K562 (cell line): Measurements from ENCODE around the gene RPUSD1. TPM values are rescaled to one million over a fixed set of nuclear protein-coding genes. Genes with fewer than 3 reads are reported as not detected.

Experiments
- ATAC-seq: fragments of 200-7000 bp; cut with Tn5 transposase; 3 replicates; pipeline ENCODE4 v1.9.1; 2020; ENCODE audit warnings: moderate library complexity
- BruUV-seq: library from RNA; stranded (reverse); fragments of 400-500 nt; replicated peaks from 2 replicates; lab custom pipeline; 2021; lab: Mats Ljungman, UMichigan
- CTCF ChIA-PET: fragments of 300-600 bp; formaldehyde crosslinking; extraction: SDS; loops from one replicate; lab custom pipeline; 2021; ENCODE audit warnings: low intra/inter-chr PET ratio; lab: Yijun Ruan, JAX
- POLR2A ChIA-PET: fragments of 300-600, 350-650 bp; sonication (Branson Sonifier 250); formaldehyde crosslinking; extraction: SDS; loops from one replicate; lab custom pipeline; 2021; ENCODE audit warnings: antibody characterized with exemption, inconsistent platforms; lab: Yijun Ruan, JAX
- DNase-seq, 4 experiments: peaks; one replicate each; pipeline versions ENCODE4 v3.0.0 to v3.0.0-alpha.2; 2011 to 2018; ENCODE audit warnings: low spot score in 3 of 4, mixed read lengths in 3 of 4; ENCODE audit errors: extremely low read depth in 1 of 4
- FAIRE-seq: peaks from 2 replicates; lab custom pipeline; 2011; peaks lifted over from hg19 to GRCh38; lab: Jason Lieb, UNC
- H2AFZ ChIP-seq: 2 replicates; pipeline ENCODE4 v1.6.0; 2011; ENCODE audit warnings: low read depth, low read length, control low read depth, inconsistent platforms
- H3K27ac ChIP-seq: fragments of 200-600 bp; 3 replicates; pipeline ENCODE4 v1.8.0; 2011; ENCODE audit warnings: low read depth, mild to moderate bottlenecking, control low read depth, inconsistent platforms, low read length, moderate library complexity, mixed read lengths; ENCODE audit errors: extremely low read depth
- H3K27me3 ChIP-seq, 2 experiments: fragments of 300-600 bp in 1 of 2; 2 replicates in 1 of 2; 3 replicates in 1 of 2; pipeline versions ENCODE4 v1.6.0 to v1.8.0; 2011; ENCODE audit warnings: inconsistent platforms in 2 of 2, low read length in 2 of 2, mild to moderate bottlenecking in 1 of 2, mixed read lengths in 1 of 2, moderate library complexity in 1 of 2; ENCODE audit not compliant: control insufficient read depth in 2 of 2, insufficient read depth in 2 of 2
- H3K36me3 ChIP-seq: fragments of 300-600 bp; 3 replicates; pipeline ENCODE4 v1.8.0; 2011; ENCODE audit warnings: mild to moderate bottlenecking, low read length, inconsistent platforms; ENCODE audit not compliant: control insufficient read depth, insufficient read depth
- H3K4me1 ChIP-seq, 2 experiments: fragments of 200-600 bp in 1 of 2; replicated peaks in 1 of 2; 2 replicates in 1 of 2; 3 replicates in 1 of 2; pipeline versions ENCODE4 v1.5.1 to v1.8.0; 2011; ENCODE audit warnings: inconsistent platforms in 2 of 2, low read length in 2 of 2, mild to moderate bottlenecking in 1 of 2, mixed read lengths in 1 of 2, moderate library complexity in 1 of 2; ENCODE audit not compliant: control insufficient read depth in 2 of 2, insufficient read depth in 2 of 2
- H3K4me2 ChIP-seq: 2 replicates; pipeline ENCODE4 v1.6.1; 2011; ENCODE audit warnings: low read length, control low read depth, inconsistent platforms, mixed read lengths; ENCODE audit not compliant: insufficient read depth
- H3K4me3 ChIP-seq: fragments of 200-600 bp; sonication (generic), shearing (Covaris generic); 2 replicates; pipeline ENCODE4 v1.5.1; 2016; ENCODE audit warnings: control low read depth, inconsistent platforms
- H3K79me2 ChIP-seq: fragments of 200-600 bp; 3 replicates; pipeline ENCODE4 v1.8.0; 2011; ENCODE audit warnings: low read length, inconsistent platforms; ENCODE audit not compliant: control insufficient read depth, insufficient read depth
- H3K9ac ChIP-seq, 2 experiments: 2 replicates each; pipeline versions ENCODE4 v1.6.0 to v1.6.1; 2011; ENCODE audit warnings: low read depth in 2 of 2, low read length in 2 of 2, control low read depth in 1 of 2, inconsistent platforms in 1 of 2, mild to moderate bottlenecking in 1 of 2, mixed read lengths in 1 of 2; ENCODE audit not compliant: insufficient read depth in 1 of 2
- H3K9me1 ChIP-seq: one replicate; pipeline ENCODE4 v1.6.0; 2011; ENCODE audit warnings: inconsistent platforms, mild to moderate bottlenecking, low read length, moderate library complexity; ENCODE audit not compliant: control insufficient read depth, insufficient read depth
- H3K9me3 ChIP-seq: replicated peaks from 2 replicates; pipeline ENCODE4 v1.5.1; 2011; ENCODE audit warnings: low read depth, low read length, inconsistent platforms; ENCODE audit not compliant: control insufficient read depth, insufficient read depth
- H4K20me1 ChIP-seq: replicated peaks from 2 replicates; pipeline ENCODE4 v1.6.1; 2011; ENCODE audit warnings: low read length, inconsistent platforms, mixed read lengths; ENCODE audit not compliant: control insufficient read depth, insufficient read depth
- IFI16 ChIP-seq: fragments of 250-450 bp; sonication (Bioruptor Pico); IDR thresholded peaks from 2 replicates; pipeline ENCODE4 v2.1.2; 2022; ENCODE audit warnings: mild to moderate bottlenecking, inconsistent platforms
- MAFF ChIP-seq: IDR thresholded peaks from 2 replicates; pipeline ENCODE4 v1.6.1; 2012; ENCODE audit warnings: low read length, improper control_type of control experiment
- NCOA4 ChIP-seq: fragments of 450-650 bp; IDR thresholded peaks from 2 replicates; pipeline ENCODE4 v1.6.1; 2018; ENCODE audit warnings: mild to moderate bottlenecking; ENCODE audit not compliant: partially characterized antibody
- POLR2G ChIP-seq: fragments of 200-400 bp; formaldehyde crosslinking; IDR thresholded peaks from 2 replicates; pipeline ENCODE4 v1.6.1; 2017; ENCODE audit warnings: low read depth, mild to moderate bottlenecking, antibody characterized with exemption, low read length, moderate library complexity
- POLR3G ChIP-seq: IDR thresholded peaks from 2 replicates; pipeline ENCODE4 v1.6.1; 2011; ENCODE audit not compliant: insufficient read length, insufficient replicate concordance; ENCODE audit errors: extremely low read depth
- TFAP4 ChIP-seq: sonication (generic); formaldehyde crosslinking; IDR thresholded peaks from 2 replicates; pipeline ENCODE4 v1.8.0; 2022; ENCODE audit warnings: missing genetic modification reagents, mild to moderate bottlenecking, moderate library complexity, borderline replicate concordance
- USF1 ChIP-seq: sonication (generic); formaldehyde crosslinking; IDR thresholded peaks from 2 replicates; pipeline ENCODE4 v1.9.0; 2022; ENCODE audit warnings: mild to moderate bottlenecking, missing genetic modification reagents
- WGBS: fragments of 100-300 bp; shearing (Covaris generic); methylation state at CpG from one replicate; pipeline ENCODE4 v1.1.6; 2016; ENCODE audit warnings: low coverage, mixed read lengths; ENCODE audit not compliant: insufficient coverage; ENCODE audit errors: missing lambda C conversion rate; 5-methylcytosine and 5-hydroxymethylcytosine counted together
- in situ Hi-C: fragments of 300-500 bp; cut with MboI; formaldehyde crosslinking; loops from 4 replicates; pipeline ENCODE4 v1.15.0; 2018; ENCODE audit warnings: inconsistent platforms, mixed read lengths
- intact Hi-C: fragments of 100-400 bp; cut with micrococcal nuclease; formaldehyde crosslinking; loops from 2 replicates; pipeline ENCODE4 v1.14.2; 2022
- polyA plus RNA-seq, 8 experiments: library from polyadenylated mRNA; depleted of rRNA in 4 of 8; stranded (reverse) in 5 of 8; unstranded in 3 of 8; fragments of >200 nt; fragmentation: Nextera tagmentation in 2 of 8; fragmentation: Illumina TruSeq in 1 of 8; extraction: Ambion mirVana in 2 of 8; extraction: Trizol in 1 of 8; gene quantifications; 2 replicates each; pipeline versions ENCODE4 v1.2.1 to v1.2.3, GENCODE V29; 2011 to 2014; ENCODE audit warnings: inconsistent platforms in 1 of 8, missing spikeins in 1 of 8
- total RNA-seq, 7 experiments: library from RNA; depleted of rRNA in 6 of 7; stranded (reverse); fragments of >200 nt in 6 of 7; fragmentation: Illumina TruSeq in 2 of 7; extraction: Trizol in 2 of 7; gene quantifications; 2 replicates each; pipeline versions ENCODE4 v1.2.1 to v1.2.3, GENCODE V29; 2011 to 2021; ENCODE audit warnings: low replicate concordance in 1 of 7

The RPUSD1 gene
- total and polyA plus RNA-seq, 9 of the 15 experiments (the other 6 are each of a cell fraction or from before 2014, with no cell fraction given) = 0.45 to 56.6 (median 12.0) TPM

GRCh38 chr16:781346-782010 lies 6.7 kb downstream of the RPUSD1 start:
- Histone ChIP-seq H3K4me3 (no peak overlapping the region), H3K79me2 (no peaks in the 10 kb centered on the region), H3K36me3 (peaks cover 19% of the 10 kb centered on the region; the same call in 1 of the 3 replicates), H3K27ac (no peak overlapping the region), H3K9me3 (no peaks in the 10 kb centered on the region), H2AFZ (no peak overlapping the region), H3K27me3 (peaks cover 0 to 11% of the 10 kb centered on the region in 2 experiments; a peak in 2 of 5 replicates), H3K4me1 (peaks cover 5 to 80% of the 10 kb centered on the region in 2 experiments; a peak in 3 of 5 replicates), H3K4me2 (no peak overlapping the region), H3K9me1 (no peaks in the 10 kb centered on the region), H4K20me1 (peaks cover 10% of the 10 kb centered on the region), H3K9ac (0 out of 4 replicates have a peak overlapping the region, but pooled peaks of 1 of the 2 experiments have one; percentile 20)
- 11% methylated on average over 19 of the region's 19 CpGs for WGBS
- TF ChIP-seq TFAP4 (CRISPR knock-in tag) (0 out of 2 replicates have a peak, but pooled peaks have one; percentile 12), MAFF (no peak), IFI16 (CRISPR knock-in tag) (no peak), POLR2G (0 out of 2 replicates have a peak, but pooled peaks have one; percentile 6), POLR3G (no peak), NCOA4 (no peak), USF1 (0 out of 2 replicates have a peak, but pooled peaks have one; percentile 23)
- no peak for ATAC-seq
- intact Hi-C loops = no loop called here
- DNase-seq = no peak
- no peak for FAIRE-seq
- BruUV-seq = no TSS peak
- POLR2A ChIA-PET = interaction anchor here (1.0 to 2.9 kb wide), 3 partner anchors 9 to 66 kb away, joined by 3 to 11 read pairs (median 4); no protein-coding TSS in a partner anchor
- CTCF ChIA-PET = no interaction called here
- in situ Hi-C loops = no loop called here
